ENCODE data around the gene CISH.

Gene CISH

DNA sequence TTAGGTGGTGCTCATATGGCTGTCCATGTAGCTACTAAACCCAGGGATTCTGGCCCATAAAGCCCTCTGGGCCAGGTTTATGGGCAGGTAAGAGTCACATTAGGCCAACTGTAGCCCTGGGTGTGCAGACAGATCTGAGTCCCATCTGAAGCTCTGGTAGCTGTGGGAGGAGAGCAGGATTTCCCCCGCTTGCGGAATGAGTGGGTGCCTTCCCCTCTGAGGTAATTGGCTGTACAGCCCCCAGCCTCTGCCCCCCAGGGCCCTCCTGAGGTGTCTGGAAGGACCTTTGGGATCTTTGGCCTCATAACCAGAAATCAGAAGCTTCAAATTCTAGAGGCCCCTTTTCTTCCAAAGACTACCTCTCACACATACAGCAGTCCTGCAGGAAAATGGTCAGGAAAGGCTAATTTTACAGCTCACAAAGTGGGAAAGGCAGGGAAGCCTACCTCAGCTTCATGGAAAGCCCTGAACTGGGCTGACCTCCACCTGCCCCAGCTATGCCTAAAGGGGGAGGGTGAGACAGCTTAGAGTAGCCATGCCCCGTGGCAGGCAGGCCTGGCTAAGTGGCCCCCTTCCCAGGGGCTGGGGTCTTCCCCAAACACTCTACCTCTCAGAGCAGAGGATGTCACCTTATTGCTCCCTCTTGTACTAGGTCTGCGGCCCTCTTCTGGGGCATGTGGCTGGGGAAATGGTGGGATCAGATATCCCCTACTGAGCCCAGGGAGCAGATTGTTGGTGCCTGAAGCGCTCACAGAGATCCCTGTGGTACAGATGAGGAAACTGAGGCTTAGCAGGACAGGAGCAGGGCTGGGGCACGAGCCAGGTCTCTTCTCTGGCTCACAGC, 25.4 kb downstream of the CISH start:
- DNase-seq (ENCODE audit: extremely low read depth, low read depth): no peak
- TF ChIP-seq, protein P1, sequence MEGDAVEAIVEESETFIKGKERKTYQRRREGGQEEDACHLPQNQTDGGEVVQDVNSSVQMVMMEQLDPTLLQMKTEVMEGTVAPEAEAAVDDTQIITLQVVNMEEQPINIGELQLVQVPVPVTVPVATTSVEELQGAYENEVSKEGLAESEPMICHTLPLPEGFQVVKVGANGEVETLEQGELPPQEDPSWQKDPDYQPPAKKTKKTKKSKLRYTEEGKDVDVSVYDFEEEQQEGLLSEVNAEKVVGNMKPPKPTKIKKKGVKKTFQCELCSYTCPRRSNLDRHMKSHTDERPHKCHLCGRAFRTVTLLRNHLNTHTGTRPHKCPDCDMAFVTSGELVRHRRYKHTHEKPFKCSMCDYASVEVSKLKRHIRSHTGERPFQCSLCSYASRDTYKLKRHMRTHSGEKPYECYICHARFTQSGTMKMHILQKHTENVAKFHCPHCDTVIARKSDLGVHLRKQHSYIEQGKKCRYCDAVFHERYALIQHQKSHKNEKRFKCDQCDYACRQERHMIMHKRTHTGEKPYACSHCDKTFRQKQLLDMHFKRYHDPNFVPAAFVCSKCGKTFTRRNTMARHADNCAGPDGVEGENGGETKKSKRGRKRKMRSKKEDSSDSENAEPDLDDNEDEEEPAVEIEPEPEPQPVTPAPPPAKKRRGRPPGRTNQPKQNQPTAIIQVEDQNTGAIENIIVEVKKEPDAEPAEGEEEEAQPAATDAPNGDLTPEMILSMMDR (IDR thresholded peaks at IDR 0.05; ENCODE audit: low read depth, low read length): no peak

DNA sequence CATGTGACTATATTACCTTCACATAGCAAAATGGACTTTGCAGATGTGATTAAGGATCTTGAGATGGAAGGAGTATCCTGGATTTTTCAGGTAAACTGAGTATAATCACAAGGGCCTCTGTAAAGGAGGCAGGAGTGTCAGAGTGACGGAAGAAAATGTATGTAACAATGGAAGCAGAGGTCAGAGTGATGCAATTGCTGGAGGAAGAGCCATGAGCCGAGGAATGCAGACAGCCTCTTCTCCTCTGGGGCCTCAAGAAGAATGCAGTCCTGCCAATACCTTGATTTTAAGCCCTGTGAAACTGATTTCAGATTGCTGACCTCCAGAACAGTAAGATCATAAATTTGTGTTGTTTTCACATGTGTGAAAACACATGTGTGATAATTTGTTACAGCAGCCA, 27.2 kb downstream of the CISH start:
- DNase-seq (ENCODE audit: extremely low read depth, low read depth): no peak
- TF ChIP-seq, protein P1 (IDR thresholded peaks at IDR 0.05; ENCODE audit: low read depth, low read length): no peak

DNA sequence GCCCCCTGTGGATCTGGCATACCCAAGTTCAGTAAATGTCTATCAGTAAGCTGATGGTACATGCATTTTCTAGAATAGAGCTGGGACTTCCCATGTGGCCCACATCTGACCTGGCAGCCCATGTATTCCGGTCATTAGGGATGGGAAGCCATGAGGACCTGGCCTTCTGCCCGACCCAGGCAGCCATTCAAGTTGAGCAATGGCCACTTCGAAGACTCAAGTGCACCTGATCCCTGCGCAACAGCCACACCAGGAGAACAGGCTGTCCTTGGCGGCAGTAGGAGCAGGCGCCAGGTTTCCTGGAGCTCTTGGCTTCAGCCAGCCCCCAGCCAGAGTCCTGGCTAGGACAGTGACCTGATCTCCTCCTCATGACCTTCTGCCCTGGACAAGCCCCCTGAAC, 27.7 kb downstream of the CISH start:
- TF ChIP-seq, protein P1 (IDR thresholded peaks at IDR 0.05; ENCODE audit: low read depth, low read length): no peak
- DNase-seq (ENCODE audit: extremely low read depth, low read depth): no peak

DNA sequence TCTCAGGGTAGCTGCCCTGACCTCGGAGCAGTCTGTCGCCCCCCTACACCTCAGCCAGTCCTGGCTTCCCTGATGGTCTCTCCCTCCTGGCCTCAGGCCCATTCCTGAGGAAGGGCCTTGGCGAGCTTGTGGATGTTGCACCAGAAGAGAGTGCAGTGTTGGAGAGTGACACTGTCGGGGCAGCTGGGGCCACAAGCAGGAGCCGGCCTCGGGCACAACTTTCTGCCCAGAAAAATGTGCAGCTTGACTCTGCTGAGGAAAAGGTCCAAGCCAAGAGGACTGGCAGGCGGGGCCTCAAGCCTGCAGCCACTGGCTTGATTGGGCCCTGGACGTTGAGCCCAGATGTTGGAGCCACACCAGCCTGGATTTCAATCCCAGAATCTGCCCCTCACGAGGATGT, 29.5 kb downstream of the CISH start:
- TF ChIP-seq, protein P1 (IDR thresholded peaks at IDR 0.05; ENCODE audit: low read depth, low read length): no peak
- DNase-seq (ENCODE audit: extremely low read depth, low read depth): no peak

DNA sequence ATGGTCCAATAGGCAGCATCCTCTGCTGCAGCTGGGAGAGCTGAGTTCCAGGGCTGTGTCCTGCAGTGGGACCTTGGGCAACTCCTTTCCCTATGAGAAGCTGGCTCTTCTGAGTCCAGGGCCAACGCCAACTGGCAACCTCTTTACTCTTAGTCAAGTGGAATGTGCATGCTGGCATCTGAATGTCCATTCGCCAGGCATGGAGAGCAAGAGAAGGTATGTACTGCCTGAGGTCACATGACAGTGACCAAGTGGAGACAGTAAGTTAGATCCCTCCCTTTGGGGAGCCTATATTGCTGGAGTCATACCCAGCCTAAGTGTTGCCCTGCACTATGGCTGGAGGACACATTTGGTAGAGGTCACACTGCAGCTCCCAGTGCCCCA, 30.1 kb downstream of the CISH start:
- TF ChIP-seq, protein P1 (IDR thresholded peaks at IDR 0.05; ENCODE audit: low read depth, low read length): no peak
- DNase-seq (ENCODE audit: extremely low read depth, low read depth): no peak

DNA sequence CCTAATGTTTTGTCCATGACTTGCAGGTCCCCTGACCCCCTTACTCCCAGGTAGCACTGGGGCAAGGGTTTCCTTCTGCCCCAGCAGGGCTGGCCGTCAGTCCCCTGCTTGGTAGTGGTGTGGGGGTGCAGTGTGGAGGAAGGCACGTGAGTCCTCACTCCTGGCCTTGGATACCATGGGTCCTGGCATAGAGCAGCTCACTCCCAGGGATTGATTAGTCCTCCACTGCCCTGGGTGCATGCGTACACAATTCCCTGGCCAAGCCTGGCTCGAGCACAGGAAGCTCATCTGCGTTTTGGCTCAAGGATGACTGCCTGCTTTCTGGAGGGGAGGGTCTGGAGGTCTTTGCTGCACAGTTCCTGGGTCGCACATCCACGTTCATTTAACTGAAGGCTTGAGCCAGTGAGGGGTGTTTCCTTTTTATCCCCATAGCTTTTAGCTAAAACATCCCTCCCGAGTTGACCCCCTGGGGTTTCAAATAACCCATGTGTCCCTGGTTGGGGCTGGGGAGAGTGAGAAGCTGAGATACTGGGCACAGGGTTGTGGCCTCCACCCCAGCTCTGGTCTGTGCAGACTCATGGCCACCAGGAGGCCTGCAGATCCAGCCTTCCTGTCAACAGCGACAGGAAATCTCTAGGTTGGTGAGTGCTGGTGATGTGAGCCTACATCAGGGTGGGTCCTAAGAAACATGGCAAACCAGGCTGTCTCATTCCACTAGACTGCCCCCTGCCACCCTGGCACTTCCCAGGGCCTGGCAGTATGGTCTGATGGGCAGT, 30.7 kb downstream of the CISH start:
- no peak for DNase-seq (ENCODE audit: extremely low read depth, low read depth)
- TF ChIP-seq, protein P1 (IDR thresholded peaks at IDR 0.05; ENCODE audit: low read depth, low read length): no peak

DNA sequence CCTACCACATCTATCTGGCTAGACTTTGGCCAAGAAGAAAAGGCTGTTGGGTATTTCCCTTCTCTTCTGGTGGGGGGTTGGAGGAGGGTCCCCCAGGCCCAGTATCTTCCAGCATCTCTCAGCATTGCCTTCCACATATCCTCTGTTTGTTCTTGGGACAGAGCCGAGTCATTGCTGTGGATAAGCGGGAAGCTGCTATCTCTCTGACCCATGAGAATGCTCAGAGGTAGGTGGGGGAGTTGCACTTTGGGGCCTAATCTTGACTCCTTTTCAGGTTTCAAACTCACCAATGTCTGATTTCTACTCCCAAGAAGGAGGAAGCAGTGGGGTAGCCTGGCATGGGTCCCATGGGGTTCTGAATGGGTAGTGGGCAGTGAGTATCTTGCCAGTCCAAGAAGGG, 34.2 kb downstream of the CISH start:
- no peak for DNase-seq (ENCODE audit: extremely low read depth, low read depth)
- TF ChIP-seq, protein P1 (IDR thresholded peaks at IDR 0.05; ENCODE audit: low read depth, low read length): no peak
